Fibroblast of lung (primary cell): ENCODE measurements around the gene NCR2. TPM values are rescaled to one million over a fixed set of nuclear protein-coding genes. Genes with fewer than 3 reads are reported as not detected.

Experiments used
- DNase-seq, 2 donors: peaks; one replicate each; pipeline versions ENCODE4 v3.0.0 to v3.0.0-alpha.2; 2010; ENCODE audit warnings: low read depth in 2 of 2
- H2AFZ ChIP-seq: 2 replicates; pipeline ENCODE4 v1.5.1; 2012; ENCODE audit warnings: low read length, control low read depth, inconsistent platforms
- H3K27ac ChIP-seq: 2 replicates; pipeline ENCODE4 v1.5.1; 2011; ENCODE audit warnings: low read length, control low read depth; ENCODE audit not compliant: insufficient read depth
- H3K27me3 ChIP-seq: 2 replicates; pipeline ENCODE4 v1.5.1; 2011; ENCODE audit warnings: mild to moderate bottlenecking, low read length; ENCODE audit not compliant: control insufficient read depth, insufficient read depth
- H3K36me3 ChIP-seq: 2 replicates; pipeline ENCODE4 v1.5.1; 2011; ENCODE audit warnings: low read length; ENCODE audit not compliant: control insufficient read depth, insufficient read depth
- H3K4me1 ChIP-seq: 2 replicates; pipeline ENCODE4 v1.5.1; 2011; ENCODE audit warnings: low read length; ENCODE audit not compliant: control insufficient read depth, insufficient read depth; ENCODE audit errors: extremely low read depth
- H3K4me2 ChIP-seq: 2 replicates; pipeline ENCODE4 v1.5.1; 2011; ENCODE audit warnings: low read length, control low read depth; ENCODE audit not compliant: insufficient read depth; ENCODE audit errors: extremely low read depth
- H3K4me3 ChIP-seq, 4 experiments: fragments of 200-600 bp in 1 of 4; sonication (generic) in 1 of 4; replicated peaks in 1 of 4; 2 replicates each; pipeline ENCODE4 v1.5.1; 2011 to 2016; ENCODE audit warnings: low read length in 4 of 4, low read depth in 3 of 4, mild to moderate bottlenecking in 3 of 4, control low read depth in 2 of 4, inconsistent platforms in 1 of 4, mixed read lengths in 1 of 4; ENCODE audit not compliant: insufficient read depth in 1 of 4; ENCODE audit errors: control extremely low read depth in 1 of 4
- H3K79me2 ChIP-seq: 2 replicates; pipeline ENCODE4 v1.5.1; 2012; ENCODE audit warnings: mild to moderate bottlenecking, low read length, inconsistent platforms; ENCODE audit not compliant: control insufficient read depth, insufficient read depth
- H3K9ac ChIP-seq: 2 replicates; pipeline ENCODE4 v1.5.1; 2011; ENCODE audit warnings: mild to moderate bottlenecking, low read length, control low read depth; ENCODE audit not compliant: insufficient read depth
- H3K9me3 ChIP-seq: 2 replicates; pipeline ENCODE4 v1.5.1; 2012; ENCODE audit warnings: low read depth, low read length; ENCODE audit not compliant: control insufficient read depth, insufficient read depth
- H4K20me1 ChIP-seq: 2 replicates; pipeline ENCODE4 v1.5.1; 2011; ENCODE audit warnings: low read length; ENCODE audit not compliant: control insufficient read depth, insufficient read depth; ENCODE audit errors: extremely low read depth
- EZH2 ChIP-seq: IDR thresholded peaks from 2 replicates; pipeline ENCODE4 v1.5.1; 2012; ENCODE audit warnings: low read length, control low read depth, mild to moderate bottlenecking; ENCODE audit errors: missing control alignments
- polyA plus RNA-seq, 2 donors: library from polyadenylated mRNA; depleted of rRNA in 1 of 2; stranded (reverse) in 1 of 2; unstranded in 1 of 2; fragments of >200 nt; gene quantifications; 2 replicates each; pipeline ENCODE4 v1.2.1, GENCODE V29; 2011 to 2012; ENCODE audit warnings: missing spikeins in 1 of 2
- total RNA-seq: library from RNA; depleted of rRNA; stranded (reverse); fragments of >200 nt; gene quantifications from 2 replicates; pipeline ENCODE4 v1.2.1, GENCODE V29; 2014
- TF ChIP-seq, protein P1 (sequence below), 2 donors: IDR thresholded peaks in 1 of 2; conservative IDR thresholded peaks in 1 of 2; 1 replicate in 1 of 2; 2 replicates in 1 of 2; pipeline ENCODE4 v1.5.1; 2011 to 2012; ENCODE audit warnings: low read length in 2 of 2, control low read depth in 1 of 2, inconsistent platforms in 1 of 2, low read depth in 1 of 2, mild to moderate bottlenecking in 1 of 2

NCR2 gene
- total and polyA plus RNA-seq, 2 donors (not counting 1 experiment from before 2014, with no cell fraction given): not detected

GRCh38 chr6:41347378-41348050 is 12.1 kb downstream of the NCR2 start:
- H2AFZ ChIP-seq: no peak overlapping the region
- H3K4me1 ChIP-seq: no peaks in the 10 kb centered on the region
- no peak overlapping the region for H3K4me2 ChIP-seq
- H3K9me3 ChIP-seq: no peaks in the 10 kb centered on the region
- H4K20me1 ChIP-seq: no peaks in the 10 kb centered on the region
- no peak for DNase-seq
- H3K27me3 ChIP-seq: no peaks in the 10 kb centered on the region
- TF ChIP-seq, protein P1, sequence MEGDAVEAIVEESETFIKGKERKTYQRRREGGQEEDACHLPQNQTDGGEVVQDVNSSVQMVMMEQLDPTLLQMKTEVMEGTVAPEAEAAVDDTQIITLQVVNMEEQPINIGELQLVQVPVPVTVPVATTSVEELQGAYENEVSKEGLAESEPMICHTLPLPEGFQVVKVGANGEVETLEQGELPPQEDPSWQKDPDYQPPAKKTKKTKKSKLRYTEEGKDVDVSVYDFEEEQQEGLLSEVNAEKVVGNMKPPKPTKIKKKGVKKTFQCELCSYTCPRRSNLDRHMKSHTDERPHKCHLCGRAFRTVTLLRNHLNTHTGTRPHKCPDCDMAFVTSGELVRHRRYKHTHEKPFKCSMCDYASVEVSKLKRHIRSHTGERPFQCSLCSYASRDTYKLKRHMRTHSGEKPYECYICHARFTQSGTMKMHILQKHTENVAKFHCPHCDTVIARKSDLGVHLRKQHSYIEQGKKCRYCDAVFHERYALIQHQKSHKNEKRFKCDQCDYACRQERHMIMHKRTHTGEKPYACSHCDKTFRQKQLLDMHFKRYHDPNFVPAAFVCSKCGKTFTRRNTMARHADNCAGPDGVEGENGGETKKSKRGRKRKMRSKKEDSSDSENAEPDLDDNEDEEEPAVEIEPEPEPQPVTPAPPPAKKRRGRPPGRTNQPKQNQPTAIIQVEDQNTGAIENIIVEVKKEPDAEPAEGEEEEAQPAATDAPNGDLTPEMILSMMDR (conservative IDR thresholded peaks at IDR 0.05 in 1 of 2, IDR thresholded peaks at IDR 0.05 in 1 of 2; ENCODE audit: low read depth in 1 of 2, low read length in 2 of 2): no peak
- TF ChIP-seq EZH2: no peak
- H3K27ac ChIP-seq: no peak overlapping the region
- no peak overlapping the region for H3K9ac ChIP-seq
- H3K4me3 ChIP-seq: no peak overlapping the region
- no peaks in the 10 kb centered on the region for H3K36me3 ChIP-seq
- no peaks in the 10 kb centered on the region for H3K79me2 ChIP-seq

DNA sequence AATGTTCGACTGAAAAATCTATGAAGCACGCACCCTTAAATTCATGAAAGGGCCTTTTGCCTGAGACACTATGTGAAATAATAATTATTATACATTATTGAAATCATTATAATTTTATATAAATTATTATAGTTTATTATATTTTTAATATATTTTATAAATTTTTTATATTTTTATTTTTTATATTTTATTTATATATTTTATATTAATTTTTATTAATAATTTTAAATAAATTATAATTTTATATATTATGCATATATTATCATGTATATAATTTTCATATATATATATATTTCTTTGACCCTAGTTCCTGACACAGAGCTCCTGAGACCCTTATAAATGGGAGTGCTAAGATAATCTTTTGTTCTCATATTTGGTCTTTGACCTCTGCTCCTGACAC is 13.5 kb downstream of the NCR2 start:
- Histone ChIP-seq H3K36me3 (no peaks in the 10 kb centered on the region), H3K4me1 (no peaks in the 10 kb centered on the region), H3K9ac (no peak overlapping the region), H3K4me2 (no peak overlapping the region), H3K4me3 (no peak overlapping the region), H3K27ac (no peak overlapping the region), H3K9me3 (no peaks in the 10 kb centered on the region), H4K20me1 (no peaks in the 10 kb centered on the region), H3K79me2 (no peaks in the 10 kb centered on the region), H3K27me3 (no peaks in the 10 kb centered on the region), H2AFZ (no peak overlapping the region)
- no peak for TF ChIP-seq EZH2
- TF ChIP-seq, protein P1 (conservative IDR thresholded peaks at IDR 0.05 in 1 of 2, IDR thresholded peaks at IDR 0.05 in 1 of 2; ENCODE audit: low read depth in 1 of 2, low read length in 2 of 2): no peak
- no peak for DNase-seq

- TF ChIP-seq, protein P1 (conservative IDR thresholded peaks at IDR 0.05 in 1 of 2, IDR thresholded peaks at IDR 0.05 in 1 of 2; ENCODE audit: low read depth in 1 of 2, low read length in 2 of 2): no peak
- no peak for TF ChIP-seq EZH2
- Histone ChIP-seq H4K20me1 (no peaks in the 10 kb centered on the region), H3K4me1 (no peaks in the 10 kb centered on the region)
These were observed 17.0 kb downstream of the NCR2 start for GRCh38 chr6:41352396-41352795.

More at GRCh38 chr6:41352396-41352795, 17.0 kb downstream of the NCR2 start:
- H3K79me2 ChIP-seq: no peaks in the 10 kb centered on the region
- no peak for DNase-seq
- no peaks in the 10 kb centered on the region for H3K9me3 ChIP-seq
- no peak overlapping the region for H3K4me2 ChIP-seq
- H3K9ac ChIP-seq: no peak overlapping the region
- H3K27me3 ChIP-seq: no peaks in the 10 kb centered on the region
- H3K4me3 ChIP-seq: no peak overlapping the region
- H2AFZ ChIP-seq: no peak overlapping the region
- no peak overlapping the region for H3K27ac ChIP-seq
- no peaks in the 10 kb centered on the region for H3K36me3 ChIP-seq
